Measurements from ENCODE around the gene DIP2C.

Gene DIP2C

GRCh38 chr10:510415-510881 is 179.0 kb downstream of the DIP2C start:
- no peak for DNase-seq

GRCh38 chr10:509361-510102 is 179.9 kb downstream of the DIP2C start:
- DNase-seq, result no peak

GRCh38 chr10:508726-509125 is 180.7 kb downstream of the DIP2C start:
- no peak for DNase-seq

- no peak for DNase-seq
Measured at GRCh38 chr10:507908-508444, 181.5 kb downstream of the DIP2C start.

GRCh38 chr10:507355-507699 is 182.1 kb downstream of the DIP2C start:
- DNase-seq, result no peak

GRCh38 chr10:506451-507354 is 182.8 kb downstream of the DIP2C start:
- DNase-seq, result no peak

GRCh38 chr10:505419-505818 is 184.0 kb downstream of the DIP2C start:
- DNase-seq, result no peak

GRCh38 chr10:504806-505205 is 184.7 kb downstream of the DIP2C start:
- no peak for DNase-seq

- no peak for DNase-seq
Measured at GRCh38 chr10:504121-504611, 185.3 kb downstream of the DIP2C start.

- no peak for DNase-seq
Measured at GRCh38 chr10:501596-501995, 187.9 kb downstream of the DIP2C start.

GRCh38 chr10:500876-501275 is 188.6 kb downstream of the DIP2C start:
- no peak for DNase-seq

- no peak for DNase-seq
Measured at GRCh38 chr10:499991-500390, 189.5 kb downstream of the DIP2C start.

GRCh38 chr10:498760-499435 is 190.6 kb downstream of the DIP2C start:
- DNase-seq, result no peak

- DNase-seq, result no peak
Measured at GRCh38 chr10:497898-498451, 191.5 kb downstream of the DIP2C start.

- DNase-seq, result no peak
Measured at GRCh38 chr10:497289-497688, 192.2 kb downstream of the DIP2C start.

- no peak for DNase-seq
Measured at GRCh38 chr10:494556-494955, 194.9 kb downstream of the DIP2C start.

- no peak for DNase-seq
Measured at GRCh38 chr10:494149-494542, 195.3 kb downstream of the DIP2C start.

GRCh38 chr10:493391-494148 is 195.9 kb downstream of the DIP2C start:
- no peak for DNase-seq

- no peak for DNase-seq
Measured at GRCh38 chr10:492836-493235, 196.6 kb downstream of the DIP2C start.

- DNase-seq, result no peak
Measured at GRCh38 chr10:491667-492424, 197.6 kb downstream of the DIP2C start.

GRCh38 chr10:490891-491571 is 198.4 kb downstream of the DIP2C start:
- no peak for DNase-seq
